HepG2 (cell line): ENCODE results near the gene WDR76. TPM values are rescaled to one million over a fixed set of nuclear protein-coding genes. Genes with fewer than 3 reads are reported as not detected.

Experiments
- BORCS8-MEF2B ChIP-seq: sonication (generic); formaldehyde crosslinking; IDR thresholded peaks from 2 replicates; pipeline ENCODE4 v1.8.0; 2022; ENCODE audit warnings: mild to moderate bottlenecking, missing genetic modification reagents
- FOXA3 ChIP-seq: IDR thresholded peaks from 2 replicates; pipeline ENCODE4 v1.6.1; 2016; ENCODE audit warnings: missing genetic modification reagents, missing compliant biosample characterization
- FOXJ3 ChIP-seq: sonication (generic); formaldehyde crosslinking; IDR thresholded peaks from 2 replicates; pipeline ENCODE4 v1.4.0; 2020; ENCODE audit warnings: missing genetic modification reagents, mild to moderate bottlenecking, borderline replicate concordance
- MEIS1 ChIP-seq: sonication (generic); formaldehyde crosslinking; IDR thresholded peaks from 2 replicates; pipeline ENCODE4 v1.9.0; 2021; ENCODE audit warnings: mild to moderate bottlenecking, missing genetic modification reagents, moderate library complexity, borderline replicate concordance
- PRMT3 ChIP-seq: sonication (generic); formaldehyde crosslinking; IDR thresholded peaks from 2 replicates; pipeline ENCODE4 v1.8.1; 2022; ENCODE audit warnings: low read depth, mild to moderate bottlenecking, moderate library complexity, missing genetic modification reagents, borderline replicate concordance
- RFX3 ChIP-seq: IDR thresholded peaks from 2 replicates; pipeline ENCODE4 v1.6.1; 2016; ENCODE audit warnings: missing biosample characterization, missing genetic modification reagents
- RXRA ChIP-seq: sonication (generic); formaldehyde crosslinking; IDR thresholded peaks from 2 replicates; pipeline ENCODE4 v1.5.1; 2020; ENCODE audit warnings: missing genetic modification reagents
- SPEN ChIP-seq: sonication (generic); formaldehyde crosslinking; IDR thresholded peaks from 2 replicates; pipeline ENCODE4 v1.5.1; 2020; ENCODE audit warnings: low read depth, mild to moderate bottlenecking, missing genetic modification reagents
- ZFP36L1 ChIP-seq: sonication (generic); formaldehyde crosslinking; IDR thresholded peaks from 2 replicates; pipeline ENCODE4 v1.8.0; 2022; ENCODE audit warnings: mild to moderate bottlenecking, missing genetic modification reagents, moderate library complexity
- ZNF354B ChIP-seq: sonication (generic); formaldehyde crosslinking; IDR thresholded peaks from 2 replicates; pipeline ENCODE4 v1.8.0; 2022; ENCODE audit warnings: mild to moderate bottlenecking, missing genetic modification reagents
- polyA plus RNA-seq, 8 experiments: library from polyadenylated mRNA; depleted of rRNA in 3 of 8; stranded (reverse) in 7 of 8; unstranded in 1 of 8; fragments of >200 nt; fragmentation: Illumina TruSeq in 4 of 8; extraction: Trizol in 4 of 8; gene quantifications; 2 replicates each; pipeline versions ENCODE4 v1.2.1 to v1.2.3, GENCODE V29; 2011 to 2016; ENCODE audit warnings: low read depth in 4 of 8, missing spikeins in 1 of 8, mixed read lengths in 1 of 8; ENCODE audit not compliant: insufficient read depth in 1 of 8
- total RNA-seq, 5 experiments: library from RNA; depleted of rRNA; stranded (reverse); fragments of >200 nt; fragmentation: Illumina TruSeq; extraction: Trizol; gene quantifications; 2 replicates each; pipeline ENCODE4 v1.2.3, GENCODE V29; 2016; ENCODE audit warnings: low read depth in 1 of 5
- TF ChIP-seq, protein P1 (sequence below): sonication (generic); formaldehyde crosslinking; IDR thresholded peaks from 2 replicates; pipeline ENCODE4 v1.5.1; 2020; ENCODE audit warnings: mild to moderate bottlenecking, missing genetic modification reagents, borderline replicate concordance
- TF ChIP-seq, protein P2 (sequence below): sonication (generic); formaldehyde crosslinking; IDR thresholded peaks from 2 replicates; pipeline ENCODE4 v1.4.0; 2020; ENCODE audit warnings: missing genetic modification reagents
- TF ChIP-seq, protein P3 (sequence below), 2 experiments: fragments of 450-650 bp in 1 of 2; sonication (generic) in 1 of 2; formaldehyde crosslinking; IDR thresholded peaks; 2 replicates each; pipeline versions ENCODE4 v1.5.0 to v1.8.0; 2020 to 2022; ENCODE audit warnings: mild to moderate bottlenecking in 1 of 2, missing genetic modification reagents in 1 of 2
- TF ChIP-seq, protein P4 (sequence below): IDR thresholded peaks from 2 replicates; pipeline ENCODE4 v1.6.1; 2016; ENCODE audit warnings: missing compliant biosample characterization, missing genetic modification reagents, borderline replicate concordance

WDR76 gene
- total and polyA plus RNA-seq, 2 of the 13 experiments (the other 11 are each of a cell fraction or from before 2014, with no cell fraction given) = 1.1 to 9.7 TPM

DNA sequence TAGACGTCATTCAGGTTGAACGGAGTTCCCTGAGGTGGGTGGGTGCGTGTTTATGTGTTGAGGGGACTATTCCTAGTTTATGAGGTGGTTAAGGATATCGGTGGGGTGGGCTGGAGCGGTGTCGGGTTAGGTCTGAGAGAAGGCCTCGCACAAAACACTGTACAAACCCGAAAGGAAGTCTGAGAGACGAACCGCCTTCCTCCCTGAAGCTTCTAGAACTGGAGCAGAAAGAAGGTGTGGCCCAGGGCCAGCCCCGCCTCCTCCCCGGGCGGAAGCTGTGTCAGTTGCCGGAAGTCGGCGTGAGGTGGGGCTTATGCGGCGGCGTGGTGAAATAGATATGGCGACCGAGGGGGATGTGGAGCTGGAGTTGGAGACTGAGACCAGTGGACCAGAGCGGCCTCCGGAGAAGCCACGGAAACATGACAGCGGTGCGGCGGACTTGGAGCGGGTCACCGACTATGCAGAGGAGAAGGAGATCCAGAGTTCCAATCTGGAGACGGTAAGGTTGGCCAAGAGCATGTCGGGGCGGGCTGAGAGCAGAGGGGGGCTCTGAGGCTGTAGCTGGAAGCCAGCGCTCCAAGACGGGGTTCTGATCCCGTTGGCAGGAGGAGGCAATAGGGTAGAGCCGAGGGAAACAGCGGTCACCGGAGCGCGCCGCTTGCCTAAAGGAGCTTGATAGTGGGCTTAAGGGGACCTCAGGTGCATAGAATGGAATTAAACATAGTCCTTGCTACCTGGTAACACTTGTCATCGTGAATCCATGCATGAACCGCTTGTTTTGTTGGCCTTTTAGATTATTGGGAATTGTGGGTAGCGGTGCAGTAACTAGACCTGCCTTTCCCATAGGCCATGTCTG is 26.3 kb upstream of the WDR76 start, which contains the start of gene HYPK (continued):
- TF ChIP-seq, protein P1, sequence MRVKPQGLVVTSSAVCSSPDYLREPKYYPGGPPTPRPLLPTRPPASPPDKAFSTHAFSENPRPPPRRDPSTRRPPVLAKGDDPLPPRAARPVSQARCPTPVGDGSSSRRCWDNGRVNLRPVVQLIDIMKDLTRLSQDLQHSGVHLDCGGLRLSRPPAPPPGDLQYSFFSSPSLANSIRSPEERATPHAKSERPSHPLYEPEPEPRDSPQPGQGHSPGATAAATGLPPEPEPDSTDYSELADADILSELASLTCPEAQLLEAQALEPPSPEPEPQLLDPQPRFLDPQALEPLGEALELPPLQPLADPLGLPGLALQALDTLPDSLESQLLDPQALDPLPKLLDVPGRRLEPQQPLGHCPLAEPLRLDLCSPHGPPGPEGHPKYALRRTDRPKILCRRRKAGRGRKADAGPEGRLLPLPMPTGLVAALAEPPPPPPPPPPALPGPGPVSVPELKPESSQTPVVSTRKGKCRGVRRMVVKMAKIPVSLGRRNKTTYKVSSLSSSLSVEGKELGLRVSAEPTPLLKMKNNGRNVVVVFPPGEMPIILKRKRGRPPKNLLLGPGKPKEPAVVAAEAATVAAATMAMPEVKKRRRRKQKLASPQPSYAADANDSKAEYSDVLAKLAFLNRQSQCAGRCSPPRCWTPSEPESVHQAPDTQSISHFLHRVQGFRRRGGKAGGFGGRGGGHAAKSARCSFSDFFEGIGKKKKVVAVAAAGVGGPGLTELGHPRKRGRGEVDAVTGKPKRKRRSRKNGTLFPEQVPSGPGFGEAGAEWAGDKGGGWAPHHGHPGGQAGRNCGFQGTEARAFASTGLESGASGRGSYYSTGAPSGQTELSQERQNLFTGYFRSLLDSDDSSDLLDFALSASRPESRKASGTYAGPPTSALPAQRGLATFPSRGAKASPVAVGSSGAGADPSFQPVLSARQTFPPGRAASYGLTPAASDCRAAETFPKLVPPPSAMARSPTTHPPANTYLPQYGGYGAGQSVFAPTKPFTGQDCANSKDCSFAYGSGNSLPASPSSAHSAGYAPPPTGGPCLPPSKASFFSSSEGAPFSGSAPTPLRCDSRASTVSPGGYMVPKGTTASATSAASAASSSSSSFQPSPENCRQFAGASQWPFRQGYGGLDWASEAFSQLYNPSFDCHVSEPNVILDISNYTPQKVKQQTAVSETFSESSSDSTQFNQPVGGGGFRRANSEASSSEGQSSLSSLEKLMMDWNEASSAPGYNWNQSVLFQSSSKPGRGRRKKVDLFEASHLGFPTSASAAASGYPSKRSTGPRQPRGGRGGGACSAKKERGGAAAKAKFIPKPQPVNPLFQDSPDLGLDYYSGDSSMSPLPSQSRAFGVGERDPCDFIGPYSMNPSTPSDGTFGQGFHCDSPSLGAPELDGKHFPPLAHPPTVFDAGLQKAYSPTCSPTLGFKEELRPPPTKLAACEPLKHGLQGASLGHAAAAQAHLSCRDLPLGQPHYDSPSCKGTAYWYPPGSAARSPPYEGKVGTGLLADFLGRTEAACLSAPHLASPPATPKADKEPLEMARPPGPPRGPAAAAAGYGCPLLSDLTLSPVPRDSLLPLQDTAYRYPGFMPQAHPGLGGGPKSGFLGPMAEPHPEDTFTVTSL (CRISPR knock-in tag) = no peak
- TF ChIP-seq, protein P2, sequence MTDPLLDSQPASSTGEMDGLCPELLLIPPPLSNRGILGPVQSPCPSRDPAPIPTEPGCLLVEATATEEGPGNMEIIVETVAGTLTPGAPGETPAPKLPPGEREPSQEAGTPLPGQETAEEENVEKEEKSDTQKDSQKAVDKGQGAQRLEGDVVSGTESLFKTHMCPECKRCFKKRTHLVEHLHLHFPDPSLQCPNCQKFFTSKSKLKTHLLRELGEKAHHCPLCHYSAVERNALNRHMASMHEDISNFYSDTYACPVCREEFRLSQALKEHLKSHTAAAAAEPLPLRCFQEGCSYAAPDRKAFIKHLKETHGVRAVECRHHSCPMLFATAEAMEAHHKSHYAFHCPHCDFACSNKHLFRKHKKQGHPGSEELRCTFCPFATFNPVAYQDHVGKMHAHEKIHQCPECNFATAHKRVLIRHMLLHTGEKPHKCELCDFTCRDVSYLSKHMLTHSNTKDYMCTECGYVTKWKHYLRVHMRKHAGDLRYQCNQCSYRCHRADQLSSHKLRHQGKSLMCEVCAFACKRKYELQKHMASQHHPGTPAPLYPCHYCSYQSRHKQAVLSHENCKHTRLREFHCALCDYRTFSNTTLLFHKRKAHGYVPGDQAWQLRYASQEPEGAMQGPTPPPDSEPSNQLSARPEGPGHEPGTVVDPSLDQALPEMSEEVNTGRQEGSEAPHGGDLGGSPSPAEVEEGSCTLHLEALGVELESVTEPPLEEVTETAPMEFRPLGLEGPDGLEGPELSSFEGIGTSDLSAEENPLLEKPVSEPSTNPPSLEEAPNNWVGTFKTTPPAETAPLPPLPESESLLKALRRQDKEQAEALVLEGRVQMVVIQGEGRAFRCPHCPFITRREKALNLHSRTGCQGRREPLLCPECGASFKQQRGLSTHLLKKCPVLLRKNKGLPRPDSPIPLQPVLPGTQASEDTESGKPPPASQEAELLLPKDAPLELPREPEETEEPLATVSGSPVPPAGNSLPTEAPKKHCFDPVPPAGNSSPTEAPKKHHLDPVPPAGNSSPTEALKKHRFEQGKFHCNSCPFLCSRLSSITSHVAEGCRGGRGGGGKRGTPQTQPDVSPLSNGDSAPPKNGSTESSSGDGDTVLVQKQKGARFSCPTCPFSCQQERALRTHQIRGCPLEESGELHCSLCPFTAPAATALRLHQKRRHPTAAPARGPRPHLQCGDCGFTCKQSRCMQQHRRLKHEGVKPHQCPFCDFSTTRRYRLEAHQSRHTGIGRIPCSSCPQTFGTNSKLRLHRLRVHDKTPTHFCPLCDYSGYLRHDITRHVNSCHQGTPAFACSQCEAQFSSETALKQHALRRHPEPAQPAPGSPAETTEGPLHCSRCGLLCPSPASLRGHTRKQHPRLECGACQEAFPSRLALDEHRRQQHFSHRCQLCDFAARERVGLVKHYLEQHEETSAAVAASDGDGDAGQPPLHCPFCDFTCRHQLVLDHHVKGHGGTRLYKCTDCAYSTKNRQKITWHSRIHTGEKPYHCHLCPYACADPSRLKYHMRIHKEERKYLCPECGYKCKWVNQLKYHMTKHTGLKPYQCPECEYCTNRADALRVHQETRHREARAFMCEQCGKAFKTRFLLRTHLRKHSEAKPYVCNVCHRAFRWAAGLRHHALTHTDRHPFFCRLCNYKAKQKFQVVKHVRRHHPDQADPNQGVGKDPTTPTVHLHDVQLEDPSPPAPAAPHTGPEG (CRISPR knock-in tag) = no peak
- TF ChIP-seq RXRA = peak; percentile 40; the same call in 1 of the 2 replicates
- TF ChIP-seq ZFP36L1 (CRISPR knock-in tag) = peak; percentile 75; the same call in 1 of the 2 replicates
- TF ChIP-seq, protein P3, sequence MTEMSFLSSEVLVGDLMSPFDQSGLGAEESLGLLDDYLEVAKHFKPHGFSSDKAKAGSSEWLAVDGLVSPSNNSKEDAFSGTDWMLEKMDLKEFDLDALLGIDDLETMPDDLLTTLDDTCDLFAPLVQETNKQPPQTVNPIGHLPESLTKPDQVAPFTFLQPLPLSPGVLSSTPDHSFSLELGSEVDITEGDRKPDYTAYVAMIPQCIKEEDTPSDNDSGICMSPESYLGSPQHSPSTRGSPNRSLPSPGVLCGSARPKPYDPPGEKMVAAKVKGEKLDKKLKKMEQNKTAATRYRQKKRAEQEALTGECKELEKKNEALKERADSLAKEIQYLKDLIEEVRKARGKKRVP (CRISPR knock-in tag; IDR thresholded peaks at IDR 0.05) = peak in 1 of 2 experiments; percentile 45; a peak in 1 of 4 replicates
- no peak for TF ChIP-seq PRMT3 (CRISPR knock-in tag)
- peak; percentile 26; the same call in 1 of the 2 replicates for TF ChIP-seq SPEN (CRISPR knock-in tag)
- no peak for TF ChIP-seq MEIS1
- TF ChIP-seq FOXJ3 (CRISPR knock-in tag) = no peak
- no peak for TF ChIP-seq ZNF354B (CRISPR knock-in tag)
- 0 out of 2 replicates have a peak, but pooled peaks have one; percentile 19 for TF ChIP-seq FOXA3 (CRISPR knock-in tag)
- TF ChIP-seq BORCS8-MEF2B = peak; percentile 76; the same call in 1 of the 2 replicates
- TF ChIP-seq RFX3 (CRISPR knock-in tag) = no peak
- TF ChIP-seq, protein P4, sequence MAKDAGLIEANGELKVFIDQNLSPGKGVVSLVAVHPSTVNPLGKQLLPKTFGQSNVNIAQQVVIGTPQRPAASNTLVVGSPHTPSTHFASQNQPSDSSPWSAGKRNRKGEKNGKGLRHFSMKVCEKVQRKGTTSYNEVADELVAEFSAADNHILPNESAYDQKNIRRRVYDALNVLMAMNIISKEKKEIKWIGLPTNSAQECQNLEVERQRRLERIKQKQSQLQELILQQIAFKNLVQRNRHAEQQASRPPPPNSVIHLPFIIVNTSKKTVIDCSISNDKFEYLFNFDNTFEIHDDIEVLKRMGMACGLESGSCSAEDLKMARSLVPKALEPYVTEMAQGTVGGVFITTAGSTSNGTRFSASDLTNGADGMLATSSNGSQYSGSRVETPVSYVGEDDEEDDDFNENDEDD = peak; percentile 59; the same call in 1 of the 2 replicates
